K562 (cell line): ENCODE measurements around the gene BDNF.

Experiments used
- BCL6 ChIP-seq: fragments of 250-450 bp; sonication (Bioruptor Pico); IDR thresholded peaks from 2 replicates; pipeline ENCODE4 v1.4.0; 2020
- CTCF ChIP-seq, 3 experiments: IDR thresholded peaks in 2 of 3; conservative IDR thresholded peaks in 1 of 3; 2 replicates each; pipeline ENCODE4 v1.5.1; 2011 to 2012; ENCODE audit warnings: low read length in 3 of 3, mild to moderate bottlenecking in 3 of 3, control low read depth in 2 of 3, improper control_type of control experiment in 1 of 3, inconsistent platforms in 1 of 3, low read depth in 1 of 3, mixed read lengths in 1 of 3, moderate library complexity in 1 of 3; ENCODE audit not compliant: insufficient read depth in 2 of 3
- GTF2F1 ChIP-seq: IDR thresholded peaks from 2 replicates; pipeline ENCODE4 v1.6.1; 2011; ENCODE audit warnings: low read depth, low read length, improper control_type of control experiment
- HDAC8 ChIP-seq: fragments of 450-650 bp; IDR thresholded peaks from 2 replicates; pipeline ENCODE4 v1.6.1; 2016; ENCODE audit warnings: mild to moderate bottlenecking, missing genetic modification characterization, moderate library complexity, missing compliant biosample characterization
- NCOA6 ChIP-seq: fragments of 450-650 bp; IDR thresholded peaks from 2 replicates; pipeline ENCODE4 v1.6.1; 2017; ENCODE audit warnings: mild to moderate bottlenecking
- POLR2AphosphoS5 ChIP-seq: IDR thresholded peaks from 2 replicates; pipeline ENCODE4 v1.6.1; 2011; ENCODE audit warnings: mild to moderate bottlenecking, low read depth, low read length, moderate library complexity; ENCODE audit not compliant: control insufficient read depth, insufficient read depth
- RBFOX2 ChIP-seq: fragments of 200-400 bp; formaldehyde crosslinking; IDR thresholded peaks from 2 replicates; pipeline ENCODE4 v1.6.1; 2017; ENCODE audit warnings: low read depth, mild to moderate bottlenecking, low read length, moderate library complexity
- ZBTB1 ChIP-seq: sonication (generic); formaldehyde crosslinking; IDR thresholded peaks from 2 replicates; pipeline ENCODE4 v1.8.1; 2023; ENCODE audit warnings: missing genetic modification reagents, low read depth, mild to moderate bottlenecking, borderline replicate concordance
- ZBTB11 ChIP-seq, 3 experiments: fragments of 200-800 bp in 1 of 3; fragments of 250-450 bp in 1 of 3; fragments of 450-650 bp in 1 of 3; sonication (Bioruptor Pico) in 1 of 3; sonication (Bioruptor generic) in 1 of 3; formaldehyde crosslinking in 1 of 3; IDR thresholded peaks; 2 replicates each; pipeline versions ENCODE4 v1.6.1 to v1.8.0; 2016 to 2022; ENCODE audit warnings: mild to moderate bottlenecking in 2 of 3, missing genetic modification characterization in 2 of 3, missing compliant biosample characterization in 1 of 3, moderate library complexity in 1 of 3
- ZNF124 ChIP-seq: sonication (generic); formaldehyde crosslinking; IDR thresholded peaks from 2 replicates; pipeline ENCODE4 v1.8.1; 2022; ENCODE audit warnings: missing genetic modification reagents
- ZNF407 ChIP-seq: fragments of 450-650 bp; IDR thresholded peaks from 2 replicates; pipeline ENCODE4 v1.6.1; 2016; ENCODE audit warnings: low read depth

GRCh38 chr11:27711725-27712124 lies 11.5 kb upstream of the BDNF start:
- TF ChIP-seq POLR2AphosphoS5: no peak
- TF ChIP-seq NCOA6: no peak
- no peak for TF ChIP-seq RBFOX2
- TF ChIP-seq CTCF (IDR thresholded peaks at IDR 0.05 in 2 of 3, conservative IDR thresholded peaks at IDR 0.05 in 1 of 3; ENCODE audit: insufficient read depth in 2 of 3, low read depth in 1 of 3, low read length in 3 of 3): no peak
- TF ChIP-seq ZNF124 (CRISPR knock-in tag): no peak
- no peak for TF ChIP-seq GTF2F1
- TF ChIP-seq BCL6 (CRISPR knock-in tag): no peak
- TF ChIP-seq ZBTB1 (CRISPR knock-in tag): no peak
- no peak for TF ChIP-seq ZBTB11 (CRISPR knock-in tag; IDR thresholded peaks at IDR 0.05)
- TF ChIP-seq HDAC8 (tag): no peak
- no peak for TF ChIP-seq ZNF407
